DMS79 (cell line): ENCODE data around the gene SLC8B1.
"Not testable (repeated sequence)": the region's sequence is repeated elsewhere in the genome, so short reads cannot be mapped to it uniquely, and the experiment has no call there.

Experiments
- DNase-seq: peaks from one replicate; lab custom pipeline; 2025; lab: John Stamatoyannopoulos, UW

SLC8B1 gene

DNA sequence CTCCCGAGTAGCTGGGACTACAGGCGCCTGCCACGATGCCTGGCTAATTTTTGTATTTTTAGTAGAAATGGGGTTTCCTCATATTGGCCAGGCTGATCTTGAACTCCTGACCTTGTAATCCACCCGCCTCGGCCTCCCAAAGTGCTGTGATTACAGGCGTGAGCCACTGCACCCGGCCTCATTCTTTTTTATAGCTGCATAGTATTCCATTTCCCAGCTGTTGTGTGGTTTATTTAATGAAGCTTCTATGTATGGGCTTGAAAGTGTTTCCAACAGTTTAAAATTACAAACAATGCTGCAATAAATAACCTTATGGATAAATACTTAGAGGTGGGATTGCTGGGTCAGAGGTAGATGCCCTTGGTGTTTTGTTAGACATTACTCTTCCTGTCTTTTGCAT, 19.3 kb upstream of the SLC8B1 start:
- not testable (repeated sequence) for DNase-seq

DNA sequence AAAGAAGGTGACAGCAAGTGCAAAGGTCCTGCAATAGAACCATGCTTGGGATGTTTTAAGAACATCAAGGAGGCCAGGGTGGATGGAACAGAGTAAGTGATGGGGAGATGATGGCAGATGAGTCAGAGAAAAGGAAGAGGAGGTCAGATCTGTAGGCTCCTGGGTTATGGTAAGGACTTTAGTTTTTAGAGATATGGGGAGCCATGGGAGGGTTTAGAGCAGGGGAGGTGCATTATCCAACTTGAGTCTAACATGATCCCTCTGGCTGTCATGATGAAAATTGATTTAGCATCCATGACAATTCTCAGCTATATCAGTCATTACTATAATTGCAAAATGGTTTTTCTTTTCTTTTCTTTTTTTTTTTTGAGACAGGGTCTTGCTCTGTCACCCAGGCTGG, 16.2 kb upstream of the SLC8B1 start:
- DNase-seq = no peak

DNA sequence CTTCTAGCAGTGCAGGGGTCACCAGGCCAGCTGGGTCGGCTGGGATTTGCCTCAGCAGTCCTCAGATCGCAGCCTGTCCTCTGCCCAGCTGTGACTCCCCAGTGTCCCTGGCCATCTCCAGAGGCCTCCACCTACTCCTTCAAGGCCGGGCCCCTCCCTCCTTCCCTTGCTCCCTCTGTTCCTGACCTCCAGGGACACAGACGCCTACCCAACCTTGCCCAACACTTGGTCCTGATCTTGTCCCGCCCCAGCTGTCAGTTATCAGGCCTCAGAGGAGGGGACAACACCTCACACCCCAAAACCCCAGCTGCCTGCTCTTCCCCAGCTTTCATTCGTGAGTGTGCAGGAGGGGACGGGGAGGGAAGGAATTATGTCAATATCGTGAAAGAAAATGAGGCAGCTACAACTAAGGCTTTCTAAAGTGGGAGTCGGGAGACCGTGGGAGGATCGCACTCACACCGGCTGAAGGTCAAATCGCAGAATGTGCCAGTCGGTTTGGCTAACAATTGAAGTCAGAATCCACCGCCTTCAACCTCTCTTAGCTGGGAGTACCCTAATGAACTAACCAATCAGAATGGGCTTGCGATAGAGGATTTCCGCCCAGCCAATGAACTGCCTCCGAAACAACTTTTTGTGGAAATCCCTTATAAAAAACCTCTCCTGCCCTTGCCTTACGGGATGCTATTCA, 14.1 kb upstream of the SLC8B1 start:
- no peak for DNase-seq

DNA sequence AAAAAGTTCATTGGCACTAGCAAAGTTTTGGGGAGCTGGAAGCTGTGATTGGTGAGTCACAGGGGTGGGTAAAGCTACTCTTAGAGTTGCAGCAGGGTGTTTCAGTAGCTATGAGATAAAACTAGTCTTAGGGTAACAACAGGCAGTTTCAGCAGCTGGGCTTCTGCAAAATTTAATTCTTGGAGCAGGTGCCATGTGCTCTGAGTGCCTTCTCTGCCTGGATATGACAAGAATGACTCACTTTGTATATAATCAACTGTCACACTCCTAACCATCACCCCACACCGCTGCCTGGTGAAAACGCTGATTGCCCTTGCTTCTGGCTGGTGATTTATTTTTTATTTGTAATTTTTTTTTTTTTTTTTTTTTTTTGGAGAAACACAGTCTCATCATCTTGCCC, 13.0 kb upstream of the SLC8B1 start:
- no peak for DNase-seq

DNA sequence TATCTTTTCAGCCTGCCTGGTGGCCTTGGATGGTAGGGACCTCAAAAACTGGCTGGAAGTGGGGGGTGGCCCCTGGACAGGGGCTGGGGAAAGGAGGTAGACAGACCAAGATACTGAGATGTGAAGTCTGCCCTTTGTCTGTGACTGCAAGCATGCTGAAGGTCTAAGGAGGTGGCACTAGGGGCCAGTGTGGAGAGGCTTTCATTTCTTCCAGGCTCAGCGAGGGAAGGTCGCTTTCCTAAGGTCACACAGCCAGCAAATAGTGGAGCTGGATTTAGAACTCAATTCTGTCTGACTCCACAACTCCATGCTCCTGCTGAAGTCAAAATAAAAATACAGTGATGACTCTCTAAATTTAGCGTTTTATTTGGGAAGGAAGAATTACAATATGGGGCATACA, 12.2 kb upstream of the SLC8B1 start:
- DNase-seq = no peak

DNA sequence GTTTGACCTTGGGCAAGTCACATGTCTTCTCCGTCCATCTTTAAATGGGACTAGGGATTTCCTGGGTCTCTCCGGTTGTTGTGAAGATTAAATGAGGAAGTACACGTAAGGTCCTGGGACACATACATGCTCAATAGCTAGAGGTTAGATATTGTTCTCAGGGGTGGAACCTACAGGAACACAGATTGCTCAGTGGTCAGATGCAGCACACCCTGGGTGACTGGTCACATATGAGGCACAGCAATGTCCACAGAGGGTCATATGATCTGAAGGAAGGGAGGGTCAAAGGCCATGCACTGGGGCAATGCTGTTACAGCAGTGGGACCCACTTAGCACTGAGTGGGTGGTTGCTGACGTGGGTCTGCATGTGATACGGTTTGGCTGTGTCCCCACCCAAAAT, 11.4 kb upstream of the SLC8B1 start:
- DNase-seq = no peak

DNA sequence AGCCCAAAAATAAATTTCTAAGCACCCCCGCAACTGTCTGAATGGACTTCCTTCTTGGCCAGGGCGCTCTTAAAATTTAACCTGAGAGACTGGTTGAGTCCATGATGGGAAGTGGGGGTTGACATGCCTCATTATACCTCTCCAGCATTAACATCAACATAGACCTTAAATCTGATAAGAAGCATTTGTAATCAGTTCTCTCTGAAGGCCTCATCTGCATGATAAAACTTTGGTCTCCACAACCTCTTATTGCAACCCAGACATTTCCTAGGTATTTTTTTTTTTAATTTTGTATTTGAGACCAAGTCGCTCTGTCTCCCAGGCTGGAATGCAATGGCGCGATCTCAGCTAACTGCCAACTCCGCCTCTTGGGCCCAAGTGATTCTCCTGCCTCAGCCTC, 10.4 kb upstream of the SLC8B1 start:
- no peak for DNase-seq

DNA sequence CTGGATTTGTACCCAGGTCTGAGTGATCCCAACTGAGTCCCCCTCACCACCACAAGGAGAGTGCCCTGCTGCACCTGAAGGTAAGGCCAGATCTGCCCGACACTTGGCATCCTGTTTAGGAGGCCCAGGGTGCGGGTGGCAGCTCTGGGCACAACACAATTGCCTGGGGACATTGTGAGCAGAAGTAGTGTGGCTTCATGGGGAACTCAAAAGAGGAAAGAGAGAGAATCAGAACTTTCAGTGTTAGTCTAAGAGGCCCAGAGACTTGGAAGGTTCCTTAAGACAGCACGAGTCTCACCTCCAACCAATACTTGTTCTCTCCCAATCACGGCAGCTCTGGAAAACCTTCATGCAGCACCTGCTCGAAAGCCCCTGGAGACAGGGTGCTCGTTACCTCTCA, 6.6 kb upstream of the SLC8B1 start:
- no peak for DNase-seq

DNA sequence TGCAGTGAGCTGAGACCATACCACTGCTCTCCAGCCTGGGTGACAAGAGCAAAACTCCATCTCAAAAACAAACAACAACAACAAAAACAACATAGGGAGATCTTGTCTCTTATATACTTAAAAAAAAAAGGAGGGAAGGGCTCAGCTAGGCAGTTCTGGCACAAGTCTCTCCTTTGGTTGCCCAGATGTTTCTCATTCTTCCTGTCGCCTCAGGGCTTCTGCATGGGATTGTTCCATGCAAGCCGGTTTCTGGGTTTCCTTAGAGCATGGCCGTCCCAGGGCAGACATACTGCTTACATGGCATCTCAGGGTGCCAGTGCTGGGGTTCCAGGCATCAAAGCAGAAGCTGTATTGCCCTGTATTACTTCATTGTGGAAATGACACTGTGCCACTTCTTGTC, 5.2 kb upstream of the SLC8B1 start:
- DNase-seq = no peak

DNA sequence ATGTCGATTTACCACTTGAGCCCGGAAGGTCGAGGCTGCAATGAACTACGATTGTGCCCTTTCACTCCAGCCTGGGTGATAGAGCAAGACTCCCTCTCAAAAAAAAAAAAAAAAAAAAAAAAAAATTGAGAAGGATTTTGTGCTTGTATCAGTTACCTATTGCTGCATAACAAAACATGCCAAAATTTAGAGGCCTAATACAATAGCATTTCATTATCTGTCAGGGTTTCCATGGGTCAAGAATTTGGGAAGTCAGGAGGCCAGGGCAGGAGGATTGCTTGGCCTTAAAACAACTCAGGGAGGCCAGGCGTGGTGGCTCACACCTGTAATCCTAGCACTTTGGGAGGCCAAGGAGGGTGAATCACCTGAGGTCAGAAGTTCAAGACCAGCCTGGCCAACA, 4.6 kb upstream of the SLC8B1 start:
- no peak for DNase-seq

DNA sequence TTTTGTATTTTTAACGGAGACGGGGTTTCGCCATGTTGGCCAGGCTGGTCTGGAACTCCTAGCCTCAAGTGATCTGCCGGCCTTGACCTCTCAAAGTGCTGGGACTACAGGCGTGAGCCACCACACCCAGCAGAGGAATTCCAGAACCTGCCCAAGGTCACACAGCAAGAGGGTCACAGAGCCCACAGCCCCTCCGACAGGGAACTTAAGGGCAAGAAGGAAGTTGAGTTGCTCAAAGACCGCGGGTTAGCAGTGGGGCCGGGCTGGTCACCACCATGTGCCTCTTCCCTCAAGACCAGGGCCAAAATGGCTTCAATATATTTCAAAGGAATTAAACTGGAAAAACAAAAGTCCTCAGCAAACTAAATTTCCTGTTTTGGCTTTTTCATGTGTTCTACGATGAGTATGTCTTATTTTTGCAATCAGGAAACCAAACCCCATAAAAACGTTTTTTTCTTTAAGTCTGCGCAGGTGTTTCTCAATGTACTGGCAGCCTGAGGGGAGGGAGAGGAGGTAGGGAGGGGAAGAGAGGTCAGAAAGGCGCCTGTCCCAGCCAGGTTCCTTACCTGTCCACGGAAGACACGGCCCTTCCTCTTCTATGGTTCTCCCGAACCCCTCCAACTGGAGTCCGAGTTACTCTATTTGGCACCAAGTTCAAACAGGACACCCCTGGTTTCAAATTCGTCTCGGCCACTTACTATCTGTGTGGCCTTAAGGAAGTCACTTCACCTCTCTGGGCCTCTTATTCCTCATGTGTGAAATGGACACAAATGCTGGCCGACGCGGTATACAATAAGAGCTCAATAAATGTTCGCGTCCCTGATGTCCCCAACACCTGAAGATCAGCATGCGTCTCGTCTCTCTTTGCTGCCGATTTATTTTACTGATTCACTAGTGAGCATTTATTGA, 778 bp downstream of the SLC8B1 start:
- DNase-seq = no peak

DNA sequence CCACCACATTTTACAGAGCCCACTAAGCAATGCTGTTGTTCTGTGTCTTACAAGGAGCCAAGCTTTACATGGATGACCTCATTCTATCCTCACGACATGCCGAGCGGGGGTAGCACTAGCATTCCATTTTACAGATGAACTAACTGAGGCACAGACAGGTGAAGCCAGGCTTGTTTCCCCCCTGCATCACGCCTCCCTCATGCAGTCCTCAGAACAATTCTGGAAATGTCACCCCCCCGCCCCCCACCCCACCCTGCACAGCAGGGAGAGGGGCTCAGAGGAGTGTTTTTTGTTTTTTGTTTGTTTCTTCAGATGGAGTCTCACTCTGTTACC, 1.5 kb downstream of the SLC8B1 start:
- no peak for DNase-seq

DNA sequence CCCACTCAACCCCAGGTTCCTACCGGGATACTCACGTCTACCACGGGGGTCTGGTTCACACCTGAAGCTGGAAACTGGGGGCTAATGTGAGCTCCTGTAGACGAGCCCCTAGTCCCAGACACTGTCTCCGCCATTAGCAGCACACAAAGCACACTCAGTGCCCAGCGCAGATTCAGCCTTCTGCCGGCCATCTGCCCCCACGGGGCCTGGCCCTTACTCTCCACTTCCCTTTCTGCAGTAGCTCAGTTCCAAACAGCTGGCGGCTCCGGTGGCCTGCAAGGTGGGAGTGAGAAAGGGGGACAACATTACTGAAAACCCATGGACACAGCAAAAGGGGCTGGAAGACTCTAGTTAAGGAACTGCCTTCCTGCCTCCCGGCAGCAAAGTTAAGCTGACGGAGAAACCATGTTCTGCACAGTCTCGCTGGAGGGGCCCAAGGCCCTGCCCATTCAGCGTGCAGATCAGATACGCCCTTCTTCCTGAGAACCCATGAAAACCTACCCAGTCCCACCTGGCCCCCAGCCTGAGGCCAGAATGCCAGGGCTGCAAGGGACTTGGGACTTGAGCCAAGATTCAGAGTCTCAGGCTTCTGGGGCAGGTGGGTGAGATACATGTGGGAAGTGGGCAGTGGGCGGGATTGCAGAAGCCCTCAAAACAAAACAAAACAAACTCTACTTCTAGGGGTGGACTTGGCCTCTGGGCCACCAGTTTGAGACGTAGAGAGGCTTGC, 2.1 kb downstream of the SLC8B1 start:
- no peak for DNase-seq

DNA sequence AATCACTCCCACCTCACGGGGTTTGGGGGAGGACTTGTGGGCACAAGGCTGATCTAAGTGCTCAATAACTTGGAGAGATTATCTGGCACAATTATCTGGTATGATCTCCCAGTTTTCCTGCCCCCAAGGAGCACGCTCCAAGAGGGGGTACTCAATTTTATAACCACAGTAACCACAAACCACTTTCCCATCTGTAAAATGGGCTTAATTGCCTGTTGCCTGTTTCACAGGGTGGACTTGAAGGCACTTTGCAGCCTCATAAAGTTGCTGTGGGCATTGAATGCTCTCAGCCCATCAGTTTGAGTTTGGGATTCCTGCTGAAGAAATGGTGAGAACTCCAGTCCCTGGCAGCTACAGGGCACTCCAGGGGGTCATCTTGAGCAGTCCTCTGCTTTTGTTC, 4.4 kb downstream of the SLC8B1 start:
- DNase-seq = no peak

DNA sequence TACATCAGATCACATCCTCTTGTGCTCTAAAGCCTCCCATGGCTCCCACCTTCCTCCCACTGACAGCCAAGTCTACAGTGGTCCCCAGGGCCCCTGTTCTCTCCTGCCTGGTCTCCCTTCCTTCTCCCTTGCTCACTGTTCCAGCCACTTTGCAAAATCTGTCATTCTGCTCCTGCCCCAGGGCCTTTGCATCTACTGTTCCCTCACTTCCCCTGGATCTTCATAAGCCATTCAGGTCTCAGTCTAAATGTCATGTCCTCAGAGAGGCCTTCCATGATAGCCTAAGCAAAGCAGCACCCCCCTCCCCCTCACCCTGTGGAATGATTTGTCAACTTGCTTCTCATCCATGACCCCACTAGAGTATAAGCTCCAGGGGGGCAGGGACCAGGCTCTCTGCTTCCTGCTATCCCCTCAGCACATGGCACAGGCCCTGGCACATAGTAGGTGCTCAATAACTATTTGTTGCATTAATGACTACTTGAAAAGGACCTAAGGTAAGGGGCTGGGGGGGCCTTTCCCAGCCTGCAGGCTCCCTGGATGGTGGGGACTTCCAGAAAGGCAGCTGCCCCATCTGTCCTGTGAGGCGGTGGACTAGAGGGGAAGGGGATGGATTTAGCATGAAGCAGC, 5.0 kb downstream of the SLC8B1 start:
- DNase-seq = no peak

DNA sequence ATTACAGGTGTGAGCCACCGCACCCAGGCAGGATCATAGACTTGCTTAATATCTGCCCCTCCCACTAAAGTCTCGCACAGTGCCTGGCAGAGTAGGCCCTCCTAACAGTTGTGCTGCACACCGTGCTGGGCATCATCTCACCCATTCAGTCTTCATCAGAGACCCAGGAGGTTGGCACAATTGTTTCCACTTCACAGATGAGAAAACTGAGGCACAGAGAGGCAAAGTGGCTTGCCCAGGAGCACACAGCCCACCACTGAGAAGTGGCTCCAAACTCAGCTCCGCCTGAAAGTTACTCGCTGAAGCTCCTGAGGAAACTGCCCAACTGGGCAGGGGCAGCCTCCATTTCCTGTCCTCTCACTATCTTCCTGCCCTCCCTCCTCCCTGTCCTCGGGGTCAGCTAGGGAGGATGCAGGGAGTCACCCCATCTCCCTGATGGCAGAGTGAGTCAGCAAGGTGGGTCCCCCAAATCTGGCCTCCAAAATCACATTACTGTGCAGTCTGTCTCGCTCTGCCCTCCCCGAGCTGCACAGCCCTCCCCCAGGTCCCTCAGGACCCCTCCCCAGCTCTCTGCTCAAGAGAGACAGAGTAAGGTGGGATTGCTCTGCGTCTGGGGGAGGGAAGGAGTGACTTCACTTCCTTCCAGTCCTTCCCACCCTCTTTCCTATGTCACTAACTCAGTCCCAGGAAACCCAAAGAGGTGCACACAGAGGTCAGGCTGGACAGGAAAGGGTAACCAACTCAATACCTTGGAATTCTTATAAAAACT, 5.7 kb downstream of the SLC8B1 start:
- DNase-seq = no peak

DNA sequence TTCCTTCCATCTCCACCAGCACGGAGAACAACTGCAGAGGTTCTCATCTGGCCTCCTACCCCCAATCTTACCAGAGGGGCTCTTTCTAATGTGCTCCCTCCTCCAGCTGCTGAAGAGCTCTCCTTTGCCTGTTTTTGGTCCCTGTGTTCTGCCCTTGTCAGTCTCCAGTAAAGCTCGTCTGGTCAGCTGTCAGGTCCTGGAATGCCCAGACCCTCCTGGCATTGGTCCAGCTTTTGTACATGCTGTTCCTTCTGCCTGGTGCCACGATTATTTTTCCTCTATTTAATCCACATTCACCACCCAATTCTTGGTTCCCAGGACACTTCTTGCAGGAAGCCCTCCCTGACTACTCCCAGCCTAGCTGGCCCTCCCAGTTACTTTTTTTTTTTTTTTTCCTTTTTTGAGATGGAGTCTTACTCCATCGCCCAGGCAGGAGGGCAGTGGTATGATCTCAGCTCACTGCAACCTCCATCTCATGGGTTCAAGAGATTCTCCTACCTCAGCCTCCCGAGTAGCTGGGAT, 6.5 kb downstream of the SLC8B1 start:
- no peak for DNase-seq

DNA sequence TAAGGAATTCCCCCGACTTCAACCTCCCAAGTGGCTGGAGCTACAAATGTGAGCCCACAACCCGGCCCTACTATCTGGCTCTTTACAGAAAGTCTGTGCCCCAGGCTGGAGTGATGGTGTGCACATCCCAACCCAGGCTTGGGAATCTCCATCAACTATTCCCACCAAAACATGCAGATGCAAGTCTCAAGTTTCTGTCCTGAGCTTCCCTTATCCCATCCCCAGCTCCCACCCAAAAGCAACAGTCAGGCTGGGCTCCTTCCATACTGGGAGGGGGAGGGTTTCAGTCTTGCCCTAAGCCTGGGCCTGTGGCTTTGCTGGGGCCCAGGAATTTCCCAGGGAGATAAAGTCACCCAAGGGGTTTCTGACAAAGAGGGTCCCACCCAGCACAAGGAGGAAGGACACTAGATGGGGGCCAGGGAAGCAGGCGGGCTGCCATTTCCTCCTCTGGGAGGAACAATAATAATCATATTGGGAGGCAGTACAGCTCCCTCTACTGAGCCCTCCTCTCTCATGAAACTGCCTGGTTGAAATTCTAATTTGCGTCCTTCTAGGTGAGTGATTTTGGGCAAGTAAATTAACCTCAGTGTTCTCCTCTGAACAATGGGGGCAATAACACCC, 8.0 kb downstream of the SLC8B1 start:
- no peak for DNase-seq

DNA sequence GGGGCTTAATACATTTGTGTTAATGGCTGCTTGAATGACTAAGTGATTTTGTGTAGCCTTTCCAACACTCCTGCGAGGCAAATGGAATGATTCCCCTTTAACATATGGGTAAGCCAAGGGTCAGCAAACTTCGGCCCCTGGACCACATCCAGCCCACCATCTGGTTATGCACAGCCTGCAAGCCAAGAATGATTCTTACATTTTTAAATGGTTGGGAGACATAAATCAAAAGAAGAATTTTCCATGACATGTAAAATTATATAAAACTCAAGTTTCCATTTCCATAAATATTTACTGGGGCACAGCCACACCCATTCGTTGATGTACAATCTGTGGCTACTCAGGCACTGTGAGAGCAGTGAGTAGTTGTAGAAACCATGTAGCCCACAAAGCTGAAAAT, 9.0 kb downstream of the SLC8B1 start:
- no peak for DNase-seq

DNA sequence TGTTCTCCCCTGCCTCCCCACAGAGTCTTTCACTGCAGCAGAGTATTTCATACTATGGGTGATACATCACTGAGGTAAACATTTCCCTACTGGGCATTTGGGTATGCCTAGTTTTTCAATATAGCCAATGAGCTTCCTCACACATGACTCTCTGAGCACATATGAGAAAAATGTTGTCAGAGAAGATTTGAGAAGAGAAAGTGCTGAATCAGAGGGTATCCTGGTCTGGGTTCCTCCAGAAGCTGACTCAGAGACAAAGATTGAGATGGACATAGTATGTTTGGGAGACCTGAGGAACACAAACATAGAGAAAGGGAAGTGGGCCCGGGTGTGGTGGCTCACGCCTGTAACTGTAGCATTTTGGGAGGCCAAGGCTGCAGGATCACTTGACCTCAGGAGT, 12.6 kb downstream of the SLC8B1 start:
- DNase-seq = no peak

DNA sequence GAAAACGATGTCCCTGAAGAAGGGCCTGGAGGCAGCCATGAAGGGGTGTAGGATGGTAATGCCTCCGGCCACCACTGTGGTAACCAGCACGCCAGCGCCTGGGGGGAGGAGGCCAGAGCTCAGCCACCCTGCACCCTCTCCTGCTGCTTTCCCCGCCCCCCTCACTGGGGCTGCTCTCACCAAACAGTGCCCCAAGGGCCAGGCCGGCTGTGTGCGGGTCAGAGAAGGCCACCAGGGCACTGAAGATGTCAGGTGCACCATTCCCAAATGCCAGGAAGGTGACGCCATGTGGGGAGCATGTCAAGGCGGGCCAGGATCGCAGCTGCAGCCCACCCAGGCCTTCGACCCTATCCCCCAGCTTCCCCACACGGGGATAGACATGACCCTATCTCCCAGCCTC, 14.5 kb downstream of the SLC8B1 start:
- no peak for DNase-seq
